H1 (cell line): ENCODE results near the gene TPP1. TPM values are rescaled to one million over a fixed set of nuclear protein-coding genes. Genes with fewer than 3 reads are reported as not detected.

ENCODE experiments used
- CTCF ChIA-PET: fragments of 300-600 bp; sonication (Branson Sonifier 250); formaldehyde crosslinking; loops from one replicate; lab custom pipeline; 2021; ENCODE audit not compliant: partially characterized antibody; lab: Charles Lee
- POLR2A ChIA-PET: fragments of 300-600 bp; sonication (Branson Sonifier 250); formaldehyde crosslinking; loops from one replicate; lab custom pipeline; 2021; ENCODE audit warnings: inconsistent platforms; ENCODE audit not compliant: partially characterized antibody; lab: Charles Lee
- DNase-seq, 2 experiments: peaks; one replicate each; pipeline versions ENCODE4 v3.0.0 to v3.0.0-alpha.2; 2010 to 2022; ENCODE audit warnings: low spot score in 2 of 2, low read depth in 1 of 2, mixed read lengths in 1 of 2
- FAIRE-seq: peaks from 2 replicates; lab custom pipeline; 2011; peaks lifted over from hg19 to GRCh38; lab: Jason Lieb, UNC
- H2AFZ ChIP-seq: 2 replicates; pipeline ENCODE4 v1.8.1; 2012; ENCODE audit warnings: low read length, inconsistent platforms
- H2AK5ac ChIP-seq: 2 replicates; pipeline ENCODE4 v1.6.1; 2013; ENCODE audit warnings: low read depth, low read length
- H2BK120ac ChIP-seq: replicated peaks from 2 replicates; pipeline ENCODE3; 2013; ENCODE audit warnings: low read depth, low read length, inconsistent platforms
- H2BK12ac ChIP-seq: 2 replicates; pipeline ENCODE4 v1.6.1; 2013; ENCODE audit warnings: low read depth, low read length
- H2BK15ac ChIP-seq: 2 replicates; pipeline ENCODE4 v1.6.1; 2013; ENCODE audit warnings: low read length
- H2BK20ac ChIP-seq: 2 replicates; pipeline ENCODE4 v1.6.1; 2013; ENCODE audit warnings: low read length
- H2BK5ac ChIP-seq: 2 replicates; pipeline ENCODE4 v1.6.1; 2013; ENCODE audit warnings: low read depth, low read length
- H3K14ac ChIP-seq: 2 replicates; pipeline ENCODE4 v1.6.1; 2013; ENCODE audit warnings: inconsistent platforms; ENCODE audit not compliant: insufficient read length
- H3K18ac ChIP-seq: 2 replicates; pipeline ENCODE4 v1.6.1; 2013; ENCODE audit warnings: low read length; ENCODE audit errors: extremely low read depth
- H3K23ac ChIP-seq: 2 replicates; pipeline ENCODE4 v1.6.1; 2013; ENCODE audit warnings: inconsistent platforms; ENCODE audit not compliant: insufficient read length
- H3K23me2 ChIP-seq: 2 replicates; pipeline ENCODE4 v1.6.1; 2013; ENCODE audit warnings: low read depth, low read length
- H3K27ac ChIP-seq: 2 replicates; pipeline ENCODE4 v1.6.1; 2011; ENCODE audit warnings: low read depth, low read length, inconsistent platforms
- H3K27me3 ChIP-seq, 4 experiments: replicated peaks in 1 of 4; 1 replicate in 1 of 4; 2 replicates in 3 of 4; pipeline versions ENCODE4 v1.6.1 to v1.8.1; 2011 to 2013; ENCODE audit warnings: low read length in 3 of 4, mild to moderate bottlenecking in 3 of 4, inconsistent platforms in 2 of 4, mixed read lengths in 2 of 4, moderate library complexity in 1 of 4; ENCODE audit not compliant: control insufficient read depth in 3 of 4, insufficient read depth in 3 of 4; ENCODE audit errors: extremely low read depth in 1 of 4
- H3K36me3 ChIP-seq, 4 experiments: 2 replicates each; pipeline versions ENCODE4 v1.6.1 to v1.8.1; 2011 to 2013; ENCODE audit warnings: mild to moderate bottlenecking in 4 of 4, low read length in 3 of 4, moderate library complexity in 2 of 4, control low read depth in 1 of 4, inconsistent platforms in 1 of 4; ENCODE audit not compliant: insufficient read depth in 4 of 4, control insufficient read depth in 2 of 4
- H3K4ac ChIP-seq: replicated peaks from 2 replicates; pipeline ENCODE3; 2013; ENCODE audit warnings: low read length, low read depth, mixed read lengths, inconsistent platforms; ENCODE audit not compliant: insufficient read length
- H3K4me1 ChIP-seq, 4 experiments: replicated peaks in 1 of 4; 1 replicate in 1 of 4; 2 replicates in 3 of 4; pipeline versions ENCODE4 v1.6.1 to v1.8.1; 2011 to 2013; ENCODE audit warnings: low read length in 3 of 4, inconsistent platforms in 2 of 4, mixed read lengths in 1 of 4; ENCODE audit not compliant: insufficient read depth in 4 of 4, control insufficient read depth in 3 of 4
- H3K4me2 ChIP-seq, 2 experiments: 2 replicates each; pipeline versions ENCODE4 v1.6.1 to v1.8.1; 2011 to 2013; ENCODE audit warnings: low read depth in 2 of 2, low read length in 2 of 2, control low read depth in 1 of 2, inconsistent platforms in 1 of 2, mild to moderate bottlenecking in 1 of 2; ENCODE audit not compliant: insufficient read depth in 1 of 2
- H3K4me3 ChIP-seq, 4 experiments: fragments of 200-600, 300-600 bp in 1 of 4; sonication (generic), shearing (Covaris generic), sonication (Bioruptor Twin) in 1 of 4; 2 replicates each; pipeline versions ENCODE4 v1.5.1 to v1.8.1; 2011 to 2016; ENCODE audit warnings: low read length in 4 of 4, low read depth in 3 of 4, control low read depth in 2 of 4, inconsistent platforms in 2 of 4, mild to moderate bottlenecking in 2 of 4, mixed read lengths in 1 of 4, moderate library complexity in 1 of 4; ENCODE audit not compliant: insufficient read depth in 2 of 4; ENCODE audit errors: extremely low read depth in 1 of 4
- H3K56ac ChIP-seq: replicated peaks from 2 replicates; pipeline ENCODE3; 2013; ENCODE audit warnings: low read depth, mild to moderate bottlenecking, mixed read lengths, low read length, inconsistent platforms; ENCODE audit not compliant: insufficient read length
- H3K79me1 ChIP-seq: 2 replicates; pipeline ENCODE4 v1.6.1; 2013; ENCODE audit warnings: low read depth, low read length, control low read depth
- H3K79me2 ChIP-seq, 2 experiments: 2 replicates each; pipeline versions ENCODE4 v1.6.1 to v1.8.1; 2012 to 2013; ENCODE audit warnings: low read length in 2 of 2, mild to moderate bottlenecking in 2 of 2, inconsistent platforms in 1 of 2; ENCODE audit not compliant: insufficient read depth in 2 of 2, control insufficient read depth in 1 of 2
- H3K9ac ChIP-seq, 4 experiments: replicated peaks in 1 of 4; 1 replicate in 1 of 4; 2 replicates in 3 of 4; pipeline versions ENCODE4 v1.6.1 to v1.8.1; 2011 to 2013; ENCODE audit warnings: low read depth in 3 of 4, low read length in 3 of 4, control low read depth in 2 of 4, mild to moderate bottlenecking in 2 of 4, moderate library complexity in 2 of 4, inconsistent platforms in 1 of 4; ENCODE audit errors: extremely low read depth in 1 of 4
- H3K9me3 ChIP-seq, 2 experiments: 2 replicates each; pipeline versions ENCODE4 v1.6.1 to v1.8.1; 2012 to 2013; ENCODE audit warnings: mild to moderate bottlenecking in 2 of 2, moderate library complexity in 2 of 2, control low read depth in 1 of 2, inconsistent platforms in 1 of 2, low read depth in 1 of 2, low read length in 1 of 2, mixed read lengths in 1 of 2; ENCODE audit not compliant: insufficient read depth in 2 of 2
- H4K20me1 ChIP-seq, 2 experiments: replicated peaks in 1 of 2; 2 replicates each; pipeline versions ENCODE3 to v1.8.1; 2011 to 2013; ENCODE audit warnings: inconsistent platforms in 2 of 2, low read length in 2 of 2, mild to moderate bottlenecking in 1 of 2; ENCODE audit not compliant: insufficient read depth in 2 of 2, control insufficient read depth in 1 of 2
- H4K5ac ChIP-seq: 2 replicates; pipeline ENCODE4 v1.6.1; 2013; ENCODE audit warnings: low read length, low read depth, mixed read lengths, inconsistent platforms; ENCODE audit not compliant: insufficient read length
- H4K8ac ChIP-seq: 2 replicates; pipeline ENCODE4 v1.8.0; 2013; ENCODE audit warnings: mild to moderate bottlenecking, moderate library complexity, low read length, inconsistent platforms; ENCODE audit not compliant: insufficient read depth; ENCODE audit errors: extremely low read depth
- H4K91ac ChIP-seq: replicated peaks from 2 replicates; pipeline ENCODE3; 2013; ENCODE audit warnings: low read length, mixed read lengths, inconsistent platforms; ENCODE audit not compliant: insufficient read length
- CHD2 ChIP-seq: IDR thresholded peaks from 2 replicates; pipeline ENCODE4 v1.6.1; 2012; ENCODE audit warnings: low read length, improper control_type of control experiment
- FOSL1 ChIP-seq: IDR thresholded peaks from 2 replicates; pipeline ENCODE4 v1.6.1; 2011; ENCODE audit warnings: mild to moderate bottlenecking, low read depth, low read length, moderate library complexity; ENCODE audit not compliant: insufficient read depth
- GABPA ChIP-seq: IDR thresholded peaks from 2 replicates; pipeline ENCODE4 v1.6.1; 2011; ENCODE audit warnings: mild to moderate bottlenecking, low read length, moderate library complexity, borderline replicate concordance; ENCODE audit not compliant: insufficient read depth
- HDAC2 ChIP-seq, 2 experiments: fragments of 300-600 bp in 1 of 2; sonication (generic) in 1 of 2; IDR thresholded peaks; 2 replicates each; pipeline ENCODE4 v1.6.1; 2011 to 2012; ENCODE audit warnings: low read depth in 2 of 2, low read length in 2 of 2, mild to moderate bottlenecking in 2 of 2, moderate library complexity in 2 of 2, borderline replicate concordance in 1 of 2, inconsistent platforms in 1 of 2
- JUN ChIP-seq: IDR thresholded peaks from 2 replicates; pipeline ENCODE4 v1.6.1; 2011; ENCODE audit warnings: low read depth, mild to moderate bottlenecking, improper control_type of control experiment, low read length
- POLR2A ChIP-seq, 2 experiments: IDR thresholded peaks; 1 replicate in 1 of 2; 2 replicates in 1 of 2; pipeline ENCODE4 v1.6.1; 2011; ENCODE audit warnings: low read depth in 2 of 2, low read length in 2 of 2, mild to moderate bottlenecking in 2 of 2; ENCODE audit errors: control extremely low read depth in 1 of 2
- POLR2AphosphoS5 ChIP-seq: IDR thresholded peaks from 2 replicates; pipeline ENCODE4 v1.6.1; 2011; ENCODE audit warnings: low read depth, low read length
- RBBP5 ChIP-seq: IDR thresholded peaks from 2 replicates; pipeline ENCODE4 v1.7.1; 2012; ENCODE audit warnings: low read depth, mild to moderate bottlenecking, inconsistent platforms, low read length, moderate library complexity, borderline replicate concordance
- YY1 ChIP-seq: IDR thresholded peaks from 2 replicates; pipeline ENCODE4 v1.6.1; 2011; ENCODE audit warnings: low read depth, mild to moderate bottlenecking, low read length
- ZNF274 ChIP-seq: IDR thresholded peaks from 2 replicates; pipeline ENCODE4 v1.7.0; 2012; ENCODE audit warnings: low read length, borderline replicate concordance; ENCODE audit errors: extremely low read depth
- WGBS, 2 experiments: shearing (Covaris generic) in 1 of 2; methylation state at CpG; one replicate each; pipeline versions ENCODE4 v1.1.6 to v1.1.7; 2013 to 2015; ENCODE audit warnings: low lambda C conversion rate in 2 of 2, mixed read lengths in 2 of 2, inconsistent platforms in 1 of 2, low coverage in 1 of 2, missing lambda C conversion rate in 1 of 2; ENCODE audit not compliant: insufficient replicate concordance in 2 of 2, insufficient coverage in 1 of 2, insufficient read length in 1 of 2; ENCODE audit errors: extremely low coverage in 1 of 2, missing lambda C conversion rate in 1 of 2; 5-methylcytosine and 5-hydroxymethylcytosine counted together
- polyA plus RNA-seq, 7 experiments: library from polyadenylated mRNA; depleted of rRNA in 3 of 7; stranded (reverse) in 5 of 7; unstranded in 2 of 7; fragments of >200 nt in 5 of 7; fragments of 200-250 nt in 2 of 7; gene quantifications; 1 replicate in 5 of 7; 2 replicates in 1 of 7; 4 replicates in 1 of 7; pipeline versions ENCODE4 v1.2.1 to v1.2.3, GENCODE V29; 2011 to 2013; ENCODE audit warnings: missing spikeins in 2 of 7, mixed read lengths in 2 of 7
- total RNA-seq: library from RNA; stranded (reverse); fragmentation: NEBNext Ultra II Directional; extraction: Animal tissue kit (Norgen Biotek cat#: 25700); gene quantifications from 2 replicates; pipeline ENCODE4 v1.2.1, GENCODE V29; 2021

The TPP1 gene
- total and polyA plus RNA-seq, 2 of the 8 experiments (the other 6 are each of a cell fraction or from before 2014, with no cell fraction given) = 36.1 to 77.5 TPM

DNA sequence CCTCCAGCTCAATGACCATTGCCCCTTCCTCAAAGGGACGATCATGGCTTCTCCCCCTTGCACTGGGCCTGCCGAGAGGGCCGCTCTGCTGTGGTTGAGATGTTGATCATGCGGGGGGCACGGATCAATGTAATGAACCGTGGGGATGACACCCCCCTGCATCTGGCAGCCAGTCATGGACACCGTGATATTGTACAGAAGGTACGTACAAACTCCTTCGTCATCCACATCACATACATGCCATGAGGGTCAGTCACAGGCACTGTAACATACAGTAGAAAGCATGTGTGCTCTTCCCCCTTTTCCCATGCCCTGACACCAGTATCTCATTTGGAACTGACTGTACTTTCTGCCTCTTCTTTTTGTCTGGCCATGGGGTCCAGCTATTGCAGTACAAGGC is 11.2 kb downstream of the TPP1 start:
- H3K4me2 ChIP-seq = no peak overlapping the region
- H3K27ac ChIP-seq = peak overlapping the region; percentile 9; the same call in 1 of the 2 replicates
- H3K4me3 ChIP-seq = no peak overlapping the region
- TF ChIP-seq JUN (no peak), GABPA (no peak), RBBP5 (no peak), YY1 (no peak), ZNF274 (no peak), CHD2 (no peak), POLR2AphosphoS5 (peak; percentile 34; the same call in 1 of the 2 replicates), HDAC2 (IDR thresholded peaks at IDR 0.05; ENCODE audit: borderline replicate concordance in 1 of 2, low read depth in 2 of 2, low read length in 2 of 2) (no peak), POLR2A (IDR thresholded peaks at IDR 0.05; ENCODE audit: control extremely low read depth in 1 of 2, low read depth in 2 of 2, low read length in 2 of 2) (peak in 1 of 2 experiments; percentile 34; a peak in 2 of 3 replicates), FOSL1 (no peak)
- TF ChIP-seq, all 59 proteins: peak for 2
- POLR2A ChIA-PET = interaction anchor here (1.3 to 4.8 kb wide), 12 partner anchors 8 to 131 kb away, joined by 3 to 31 read pairs (median 4); partner anchors contain the start of gene TPP1
- Histone ChIP-seq H3K4ac (no peak overlapping the region), H3K14ac (no peak overlapping the region), H2BK120ac (no peak overlapping the region), H2BK5ac (peak overlapping the region; percentile 15; the same call in 1 of the 2 replicates), H4K91ac (no peak overlapping the region), H3K36me3 (peaks cover 17 to 36% (median 31%) of the 10 kb centered on the region in 4 experiments), H2AFZ (no peak overlapping the region), H4K5ac (no peak overlapping the region), H3K79me2 (peaks cover 0 to 43% of the 10 kb centered on the region in 2 experiments; a peak in 3 of 4 replicates), H3K9ac (no peak overlapping the region), H3K4me1 (peaks cover 4 to 25% (median 12%) of the 10 kb centered on the region in 4 experiments), H3K23me2 (peaks cover 20% of the 10 kb centered on the region), H3K23ac (no peak overlapping the region), H3K18ac (no peak overlapping the region), H2AK5ac (no peak overlapping the region), H3K56ac (no peak overlapping the region), H3K79me1 (peaks cover 5% of the 10 kb centered on the region; the same call in 1 of the 2 replicates), H3K27me3 (no peaks in the 10 kb centered on the region), H2BK12ac (no peak overlapping the region), H4K20me1 (no peaks in the 10 kb centered on the region), H3K9me3 (no peaks in the 10 kb centered on the region), H4K8ac (no peak overlapping the region), H2BK20ac (no peak overlapping the region), H2BK15ac (no peak overlapping the region)
- FAIRE-seq = no peak
- WGBS, 2 experiments = 91% methylated on average over 9 of the region's 9 CpGs; no CpG with 5 or more reads in 1 of the 2 experiments
- CTCF ChIA-PET = interaction anchor here (1.0 to 2.2 kb wide), 2 partner anchors 10 to 40 kb away, joined by 4 to 10 read pairs; partner anchors contain the start of gene TPP1
- DNase-seq = peak in 1 of 2 experiments; percentile 20
